H1 (cell line): ENCODE results near the gene DPEP2. TPM values are rescaled to one million over a fixed set of nuclear protein-coding genes. Genes with fewer than 3 reads are reported as not detected.

Experiments used
- CTCF ChIA-PET: fragments of 300-600 bp; sonication (Branson Sonifier 250); formaldehyde crosslinking; loops from one replicate; lab custom pipeline; 2021; ENCODE audit not compliant: partially characterized antibody; lab: Charles Lee
- POLR2A ChIA-PET: fragments of 300-600 bp; sonication (Branson Sonifier 250); formaldehyde crosslinking; loops from one replicate; lab custom pipeline; 2021; ENCODE audit warnings: inconsistent platforms; ENCODE audit not compliant: partially characterized antibody; lab: Charles Lee
- DNase-seq, 2 experiments: peaks; one replicate each; pipeline versions ENCODE4 v3.0.0 to v3.0.0-alpha.2; 2010 to 2022; ENCODE audit warnings: low spot score in 2 of 2, low read depth in 1 of 2, mixed read lengths in 1 of 2
- FAIRE-seq: peaks from 2 replicates; lab custom pipeline; 2011; peaks lifted over from hg19 to GRCh38; lab: Jason Lieb, UNC
- H2AFZ ChIP-seq: 2 replicates; pipeline ENCODE4 v1.8.1; 2012; ENCODE audit warnings: low read length, inconsistent platforms
- H2AK5ac ChIP-seq: 2 replicates; pipeline ENCODE4 v1.6.1; 2013; ENCODE audit warnings: low read depth, low read length
- H2BK120ac ChIP-seq: replicated peaks from 2 replicates; pipeline ENCODE3; 2013; ENCODE audit warnings: low read depth, low read length, inconsistent platforms
- H2BK12ac ChIP-seq: 2 replicates; pipeline ENCODE4 v1.6.1; 2013; ENCODE audit warnings: low read depth, low read length
- H2BK15ac ChIP-seq: 2 replicates; pipeline ENCODE4 v1.6.1; 2013; ENCODE audit warnings: low read length
- H2BK20ac ChIP-seq: 2 replicates; pipeline ENCODE4 v1.6.1; 2013; ENCODE audit warnings: low read length
- H2BK5ac ChIP-seq: 2 replicates; pipeline ENCODE4 v1.6.1; 2013; ENCODE audit warnings: low read depth, low read length
- H3K14ac ChIP-seq: 2 replicates; pipeline ENCODE4 v1.6.1; 2013; ENCODE audit warnings: inconsistent platforms; ENCODE audit not compliant: insufficient read length
- H3K18ac ChIP-seq: 2 replicates; pipeline ENCODE4 v1.6.1; 2013; ENCODE audit warnings: low read length; ENCODE audit errors: extremely low read depth
- H3K23ac ChIP-seq: 2 replicates; pipeline ENCODE4 v1.6.1; 2013; ENCODE audit warnings: inconsistent platforms; ENCODE audit not compliant: insufficient read length
- H3K23me2 ChIP-seq: 2 replicates; pipeline ENCODE4 v1.6.1; 2013; ENCODE audit warnings: low read depth, low read length
- H3K27ac ChIP-seq: 2 replicates; pipeline ENCODE4 v1.6.1; 2011; ENCODE audit warnings: low read depth, low read length, inconsistent platforms
- H3K27me3 ChIP-seq, 4 experiments: replicated peaks in 1 of 4; 1 replicate in 1 of 4; 2 replicates in 3 of 4; pipeline versions ENCODE4 v1.6.1 to v1.8.1; 2011 to 2013; ENCODE audit warnings: low read length in 3 of 4, mild to moderate bottlenecking in 3 of 4, inconsistent platforms in 2 of 4, mixed read lengths in 2 of 4, moderate library complexity in 1 of 4; ENCODE audit not compliant: control insufficient read depth in 3 of 4, insufficient read depth in 3 of 4; ENCODE audit errors: extremely low read depth in 1 of 4
- H3K36me3 ChIP-seq, 4 experiments: 2 replicates each; pipeline versions ENCODE4 v1.6.1 to v1.8.1; 2011 to 2013; ENCODE audit warnings: mild to moderate bottlenecking in 4 of 4, low read length in 3 of 4, moderate library complexity in 2 of 4, control low read depth in 1 of 4, inconsistent platforms in 1 of 4; ENCODE audit not compliant: insufficient read depth in 4 of 4, control insufficient read depth in 2 of 4
- H3K4ac ChIP-seq: replicated peaks from 2 replicates; pipeline ENCODE3; 2013; ENCODE audit warnings: low read length, low read depth, mixed read lengths, inconsistent platforms; ENCODE audit not compliant: insufficient read length
- H3K4me1 ChIP-seq, 4 experiments: replicated peaks in 1 of 4; 1 replicate in 1 of 4; 2 replicates in 3 of 4; pipeline versions ENCODE4 v1.6.1 to v1.8.1; 2011 to 2013; ENCODE audit warnings: low read length in 3 of 4, inconsistent platforms in 2 of 4, mixed read lengths in 1 of 4; ENCODE audit not compliant: insufficient read depth in 4 of 4, control insufficient read depth in 3 of 4
- H3K4me2 ChIP-seq, 2 experiments: 2 replicates each; pipeline versions ENCODE4 v1.6.1 to v1.8.1; 2011 to 2013; ENCODE audit warnings: low read depth in 2 of 2, low read length in 2 of 2, control low read depth in 1 of 2, inconsistent platforms in 1 of 2, mild to moderate bottlenecking in 1 of 2; ENCODE audit not compliant: insufficient read depth in 1 of 2
- H3K4me3 ChIP-seq, 4 experiments: fragments of 200-600, 300-600 bp in 1 of 4; sonication (generic), shearing (Covaris generic), sonication (Bioruptor Twin) in 1 of 4; 2 replicates each; pipeline versions ENCODE4 v1.5.1 to v1.8.1; 2011 to 2016; ENCODE audit warnings: low read length in 4 of 4, low read depth in 3 of 4, control low read depth in 2 of 4, inconsistent platforms in 2 of 4, mild to moderate bottlenecking in 2 of 4, mixed read lengths in 1 of 4, moderate library complexity in 1 of 4; ENCODE audit not compliant: insufficient read depth in 2 of 4; ENCODE audit errors: extremely low read depth in 1 of 4
- H3K56ac ChIP-seq: replicated peaks from 2 replicates; pipeline ENCODE3; 2013; ENCODE audit warnings: low read depth, mild to moderate bottlenecking, mixed read lengths, low read length, inconsistent platforms; ENCODE audit not compliant: insufficient read length
- H3K79me1 ChIP-seq: 2 replicates; pipeline ENCODE4 v1.6.1; 2013; ENCODE audit warnings: low read depth, low read length, control low read depth
- H3K79me2 ChIP-seq, 2 experiments: 2 replicates each; pipeline versions ENCODE4 v1.6.1 to v1.8.1; 2012 to 2013; ENCODE audit warnings: low read length in 2 of 2, mild to moderate bottlenecking in 2 of 2, inconsistent platforms in 1 of 2; ENCODE audit not compliant: insufficient read depth in 2 of 2, control insufficient read depth in 1 of 2
- H3K9ac ChIP-seq, 4 experiments: replicated peaks in 1 of 4; 1 replicate in 1 of 4; 2 replicates in 3 of 4; pipeline versions ENCODE4 v1.6.1 to v1.8.1; 2011 to 2013; ENCODE audit warnings: low read depth in 3 of 4, low read length in 3 of 4, control low read depth in 2 of 4, mild to moderate bottlenecking in 2 of 4, moderate library complexity in 2 of 4, inconsistent platforms in 1 of 4; ENCODE audit errors: extremely low read depth in 1 of 4
- H3K9me3 ChIP-seq, 2 experiments: 2 replicates each; pipeline versions ENCODE4 v1.6.1 to v1.8.1; 2012 to 2013; ENCODE audit warnings: mild to moderate bottlenecking in 2 of 2, moderate library complexity in 2 of 2, control low read depth in 1 of 2, inconsistent platforms in 1 of 2, low read depth in 1 of 2, low read length in 1 of 2, mixed read lengths in 1 of 2; ENCODE audit not compliant: insufficient read depth in 2 of 2
- H4K20me1 ChIP-seq, 2 experiments: replicated peaks in 1 of 2; 2 replicates each; pipeline versions ENCODE3 to v1.8.1; 2011 to 2013; ENCODE audit warnings: inconsistent platforms in 2 of 2, low read length in 2 of 2, mild to moderate bottlenecking in 1 of 2; ENCODE audit not compliant: insufficient read depth in 2 of 2, control insufficient read depth in 1 of 2
- H4K5ac ChIP-seq: 2 replicates; pipeline ENCODE4 v1.6.1; 2013; ENCODE audit warnings: low read length, low read depth, mixed read lengths, inconsistent platforms; ENCODE audit not compliant: insufficient read length
- H4K8ac ChIP-seq: 2 replicates; pipeline ENCODE4 v1.8.0; 2013; ENCODE audit warnings: mild to moderate bottlenecking, moderate library complexity, low read length, inconsistent platforms; ENCODE audit not compliant: insufficient read depth; ENCODE audit errors: extremely low read depth
- H4K91ac ChIP-seq: replicated peaks from 2 replicates; pipeline ENCODE3; 2013; ENCODE audit warnings: low read length, mixed read lengths, inconsistent platforms; ENCODE audit not compliant: insufficient read length
- BCL11A ChIP-seq, 2 experiments: IDR thresholded peaks; one replicate each; pipeline ENCODE4 v1.6.1; 2011; ENCODE audit warnings: low read depth in 2 of 2, low read length in 2 of 2, mild to moderate bottlenecking in 2 of 2
- CEBPB ChIP-seq: IDR thresholded peaks from 2 replicates; pipeline ENCODE4 v1.6.1; 2012; ENCODE audit warnings: low read depth, low read length
- GABPA ChIP-seq: IDR thresholded peaks from 2 replicates; pipeline ENCODE4 v1.6.1; 2011; ENCODE audit warnings: mild to moderate bottlenecking, low read length, moderate library complexity, borderline replicate concordance; ENCODE audit not compliant: insufficient read depth
- GTF2F1 ChIP-seq: IDR thresholded peaks from 2 replicates; pipeline ENCODE4 v1.6.1; 2012; ENCODE audit warnings: low read depth, low read length, improper control_type of control experiment, borderline replicate concordance
- KDM4A ChIP-seq: IDR thresholded peaks from one replicate; pipeline ENCODE4 v1.7.1; 2012; ENCODE audit warnings: low read depth, mild to moderate bottlenecking, moderate library complexity, low read length, inconsistent platforms; ENCODE audit not compliant: severe bottlenecking
- NANOG ChIP-seq: IDR thresholded peaks from 2 replicates; pipeline ENCODE4 v1.6.1; 2011; ENCODE audit warnings: low read length, low read depth, mild to moderate bottlenecking, inconsistent platforms; ENCODE audit not compliant: insufficient read depth, poor library complexity, severe bottlenecking
- RBBP5 ChIP-seq: IDR thresholded peaks from 2 replicates; pipeline ENCODE4 v1.7.1; 2012; ENCODE audit warnings: low read depth, mild to moderate bottlenecking, inconsistent platforms, low read length, moderate library complexity, borderline replicate concordance
- RFX5 ChIP-seq: IDR thresholded peaks from 2 replicates; pipeline ENCODE4 v1.6.1; 2011; ENCODE audit warnings: low read depth, low read length, improper control_type of control experiment, borderline replicate concordance
- RXRA ChIP-seq: IDR thresholded peaks from 2 replicates; pipeline ENCODE4 v1.6.1; 2011; ENCODE audit warnings: low read depth, mild to moderate bottlenecking, low read length, moderate library complexity; ENCODE audit not compliant: insufficient read depth
- SIRT6 ChIP-seq: IDR thresholded peaks from one replicate; pipeline ENCODE4 v1.7.1; 2012; ENCODE audit warnings: low read length, inconsistent platforms
- TAF1 ChIP-seq: IDR thresholded peaks from 2 replicates; pipeline ENCODE4 v1.6.1; 2011; ENCODE audit warnings: mild to moderate bottlenecking, low read depth, low read length
- WGBS, 2 experiments: shearing (Covaris generic) in 1 of 2; methylation state at CpG; one replicate each; pipeline versions ENCODE4 v1.1.6 to v1.1.7; 2013 to 2015; ENCODE audit warnings: low lambda C conversion rate in 2 of 2, mixed read lengths in 2 of 2, inconsistent platforms in 1 of 2, low coverage in 1 of 2, missing lambda C conversion rate in 1 of 2; ENCODE audit not compliant: insufficient replicate concordance in 2 of 2, insufficient coverage in 1 of 2, insufficient read length in 1 of 2; ENCODE audit errors: extremely low coverage in 1 of 2, missing lambda C conversion rate in 1 of 2; 5-methylcytosine and 5-hydroxymethylcytosine counted together
- polyA plus RNA-seq, 7 experiments: library from polyadenylated mRNA; depleted of rRNA in 3 of 7; stranded (reverse) in 5 of 7; unstranded in 2 of 7; fragments of >200 nt in 5 of 7; fragments of 200-250 nt in 2 of 7; gene quantifications; 1 replicate in 5 of 7; 2 replicates in 1 of 7; 4 replicates in 1 of 7; pipeline versions ENCODE4 v1.2.1 to v1.2.3, GENCODE V29; 2011 to 2013; ENCODE audit warnings: missing spikeins in 2 of 7, mixed read lengths in 2 of 7
- total RNA-seq: library from RNA; stranded (reverse); fragmentation: NEBNext Ultra II Directional; extraction: Animal tissue kit (Norgen Biotek cat#: 25700); gene quantifications from 2 replicates; pipeline ENCODE4 v1.2.1, GENCODE V29; 2021

The DPEP2 gene
- total and polyA plus RNA-seq, 2 of the 8 experiments (the other 6 are each of a cell fraction or from before 2014, with no cell fraction given) = not detected

- H3K79me1 ChIP-seq = peaks cover 7% of the 10 kb centered on the region
- H3K23me2 ChIP-seq = peaks cover 12% of the 10 kb centered on the region
- H4K8ac ChIP-seq = peak within 1 kb of the TSS; percentile 100; the same call in 1 of the 2 replicates
- FAIRE-seq (no peak), DNase-seq (peak; percentile 70 to 99)
- CTCF ChIA-PET = interaction anchor here (0.6 to 3.2 kb wide), 20 partner anchors 9 to 218 kb away, joined by 3 to 18 read pairs (median 4); partner anchors contain the start of gene DPEP2
- peaks cover 0 to 8% (median 5%) of the 10 kb centered on the region in 4 experiments; a peak in 5 of 7 replicates for H3K4me1 ChIP-seq
- H3K27ac ChIP-seq = peak within 1 kb of the TSS; percentile 97
- H3K9me3 ChIP-seq = no peaks in the 10 kb centered on the region
- H2AK5ac ChIP-seq = peak within 1 kb of the TSS; percentile 19; the same call in 1 of the 2 replicates
- peak within 1 kb of the TSS; percentile 75 for H4K91ac ChIP-seq
- H3K23ac ChIP-seq = no peak within 1 kb of the TSS
- H2BK5ac ChIP-seq = peak within 1 kb of the TSS; percentile 97
- H3K56ac ChIP-seq = peak within 1 kb of the TSS; percentile 48
- H4K20me1 ChIP-seq = peaks cover 0 to 3% of the 10 kb centered on the region in 2 experiments
- H3K79me2 ChIP-seq = peaks cover 0 to 27% of the 10 kb centered on the region in 2 experiments; a peak in 2 of 4 replicates
- H3K4me2 ChIP-seq = peak within 1 kb of the TSS; percentile 72 to 94
- H3K9ac ChIP-seq = peak within 1 kb of the TSS; percentile 96 to 98 (median 97)
- WGBS, 2 experiments = 1% methylated on average over 69 of the region's 84 CpGs; no CpG with 5 or more reads in 1 of the 2 experiments
- peak within 1 kb of the TSS; percentile 61; the same call in 1 of the 2 replicates for H2AFZ ChIP-seq
- H2BK120ac ChIP-seq = no peak within 1 kb of the TSS
- H2BK12ac ChIP-seq = peak within 1 kb of the TSS; percentile 60; the same call in 1 of the 2 replicates
- H3K4ac ChIP-seq = no peak within 1 kb of the TSS
- H4K5ac ChIP-seq = peak within 1 kb of the TSS; percentile 92
- no peak within 1 kb of the TSS for H2BK20ac ChIP-seq
- H3K14ac ChIP-seq = no peak within 1 kb of the TSS
- peak within 1 kb of the TSS; percentile 90 for H3K18ac ChIP-seq
- peaks cover 0 to 12% (median 2%) of the 10 kb centered on the region in 4 experiments; a peak in 5 of 8 replicates for H3K36me3 ChIP-seq
- no peaks in the 10 kb centered on the region for H3K27me3 ChIP-seq
- POLR2A ChIA-PET = interaction anchor here (0.6 to 4.1 kb wide), 45 partner anchors 8 to 702 kb away, joined by 3 to 28 read pairs (median 4); partner anchors contain the start of genes ACD, DPEP2, NFATC3 and PSMB10
- peak within 1 kb of the TSS; percentile 89 to 99 (median 96) for H3K4me3 ChIP-seq
- no peak within 1 kb of the TSS for H2BK15ac ChIP-seq
- TF ChIP-seq TAF1 = peak; percentile 99
- no peak for TF ChIP-seq RXRA
- no peak for TF ChIP-seq SIRT6
- TF ChIP-seq NANOG = peak; percentile 7
- TF ChIP-seq CEBPB = peak; percentile 21; the same call in 1 of the 2 replicates
- TF ChIP-seq RBBP5 = peak; percentile 95
- TF ChIP-seq GABPA = no peak
- TF ChIP-seq KDM4A = peak; percentile 100
- peak; percentile 73 for TF ChIP-seq GTF2F1
- no peak for TF ChIP-seq BCL11A (IDR thresholded peaks at IDR 0.05; ENCODE audit: low read depth in 2 of 2, low read length in 2 of 2)
- TF ChIP-seq RFX5 = no peak
Observed at GRCh38 chr16:68022728-68023537, 23.6 kb upstream of the DPEP2 start, which contains the start of the genes DDX28 and DUS2. DDX28 (minus strand) TSS chr16:68023232; CDS start chr16:68023202, 30 bp downstream. DUS2 (plus strand) TSS chr16:68023284; CDS start chr16:68038024, 14,740 bp downstream.
